HCT116 (cell line): Measurements from ENCODE around the gene MAML2.

Source experiments
- EZH2 ChIP-seq: fragments of 200-600 bp; sonication (generic); IDR thresholded peaks from 2 replicates; pipeline ENCODE4 v1.6.1; 2017; ENCODE audit warnings: antibody characterized with exemption, mixed run types
- EZH2phosphoT487 ChIP-seq: fragments of 200-600 bp; IDR thresholded peaks from 2 replicates; pipeline ENCODE4 v1.6.1; 2018; ENCODE audit warnings: antibody characterized with exemption, borderline replicate concordance
- FOSL1 ChIP-seq: IDR thresholded peaks from 2 replicates; pipeline ENCODE4 v1.6.1; 2012; ENCODE audit warnings: low read depth
- POLR2A ChIP-seq: IDR thresholded peaks from 2 replicates; pipeline ENCODE4 v1.7.0; 2011; ENCODE audit warnings: borderline replicate concordance; ENCODE audit not compliant: insufficient read depth, insufficient read length; ENCODE audit errors: extremely low read depth
- POLR2AphosphoS5 ChIP-seq: IDR thresholded peaks from 2 replicates; pipeline ENCODE4 v1.6.1; 2011; ENCODE audit warnings: mild to moderate bottlenecking, low read depth, low read length, moderate library complexity
- RAD21 ChIP-seq: IDR thresholded peaks from 2 replicates; pipeline ENCODE4 v1.6.1; 2012; ENCODE audit warnings: low read depth, mild to moderate bottlenecking
- SIN3A ChIP-seq: IDR thresholded peaks from 2 replicates; pipeline ENCODE4 v1.6.1; 2012; ENCODE audit warnings: low read depth
- ZNF274 ChIP-seq: fragments of 200-500 bp; sonication (Bioruptor generic); IDR thresholded peaks from 2 replicates; pipeline ENCODE4 v1.6.1; 2014; ENCODE audit warnings: mild to moderate bottlenecking, low read depth, low read length, inconsistent platforms
- TF ChIP-seq, protein P1 (sequence below), 3 experiments: fragments of 200-600 bp in 1 of 3; sonication (generic) in 1 of 3; IDR thresholded peaks in 2 of 3; conservative IDR thresholded peaks in 1 of 3; 2 replicates each; pipeline ENCODE4 v1.5.1; 2012 to 2017; ENCODE audit warnings: low read depth in 2 of 3, low read length in 2 of 3, antibody characterized with exemption in 1 of 3, borderline replicate concordance in 1 of 3, control low read depth in 1 of 3, mild to moderate bottlenecking in 1 of 3, mixed read lengths in 1 of 3, mixed run types in 1 of 3, moderate library complexity in 1 of 3; ENCODE audit not compliant: insufficient read depth in 1 of 3
- TF ChIP-seq, protein P2 (sequence below): IDR thresholded peaks from 2 replicates; pipeline ENCODE4 v1.6.1; 2012
- TF ChIP-seq, protein P3 (sequence below): IDR thresholded peaks from 2 replicates; pipeline ENCODE4 v1.6.1; 2012; ENCODE audit warnings: low read depth

GRCh38 chr11:96049426-96049825 lies 293.6 kb downstream of the MAML2 start:
- TF ChIP-seq, protein P1, sequence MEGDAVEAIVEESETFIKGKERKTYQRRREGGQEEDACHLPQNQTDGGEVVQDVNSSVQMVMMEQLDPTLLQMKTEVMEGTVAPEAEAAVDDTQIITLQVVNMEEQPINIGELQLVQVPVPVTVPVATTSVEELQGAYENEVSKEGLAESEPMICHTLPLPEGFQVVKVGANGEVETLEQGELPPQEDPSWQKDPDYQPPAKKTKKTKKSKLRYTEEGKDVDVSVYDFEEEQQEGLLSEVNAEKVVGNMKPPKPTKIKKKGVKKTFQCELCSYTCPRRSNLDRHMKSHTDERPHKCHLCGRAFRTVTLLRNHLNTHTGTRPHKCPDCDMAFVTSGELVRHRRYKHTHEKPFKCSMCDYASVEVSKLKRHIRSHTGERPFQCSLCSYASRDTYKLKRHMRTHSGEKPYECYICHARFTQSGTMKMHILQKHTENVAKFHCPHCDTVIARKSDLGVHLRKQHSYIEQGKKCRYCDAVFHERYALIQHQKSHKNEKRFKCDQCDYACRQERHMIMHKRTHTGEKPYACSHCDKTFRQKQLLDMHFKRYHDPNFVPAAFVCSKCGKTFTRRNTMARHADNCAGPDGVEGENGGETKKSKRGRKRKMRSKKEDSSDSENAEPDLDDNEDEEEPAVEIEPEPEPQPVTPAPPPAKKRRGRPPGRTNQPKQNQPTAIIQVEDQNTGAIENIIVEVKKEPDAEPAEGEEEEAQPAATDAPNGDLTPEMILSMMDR (IDR thresholded peaks at IDR 0.05 in 2 of 3, conservative IDR thresholded peaks at IDR 0.05 in 1 of 3; ENCODE audit: borderline replicate concordance in 1 of 3, insufficient read depth in 1 of 3, low read depth in 2 of 3, low read length in 2 of 3) = no peak
- TF ChIP-seq EZH2phosphoT487 = no peak
- TF ChIP-seq EZH2 = no peak
- TF ChIP-seq, protein P2, sequence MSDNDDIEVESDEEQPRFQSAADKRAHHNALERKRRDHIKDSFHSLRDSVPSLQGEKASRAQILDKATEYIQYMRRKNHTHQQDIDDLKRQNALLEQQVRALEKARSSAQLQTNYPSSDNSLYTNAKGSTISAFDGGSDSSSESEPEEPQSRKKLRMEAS = no peak
- no peak for TF ChIP-seq SIN3A
- no peak for TF ChIP-seq ZNF274
- TF ChIP-seq, protein P3, sequence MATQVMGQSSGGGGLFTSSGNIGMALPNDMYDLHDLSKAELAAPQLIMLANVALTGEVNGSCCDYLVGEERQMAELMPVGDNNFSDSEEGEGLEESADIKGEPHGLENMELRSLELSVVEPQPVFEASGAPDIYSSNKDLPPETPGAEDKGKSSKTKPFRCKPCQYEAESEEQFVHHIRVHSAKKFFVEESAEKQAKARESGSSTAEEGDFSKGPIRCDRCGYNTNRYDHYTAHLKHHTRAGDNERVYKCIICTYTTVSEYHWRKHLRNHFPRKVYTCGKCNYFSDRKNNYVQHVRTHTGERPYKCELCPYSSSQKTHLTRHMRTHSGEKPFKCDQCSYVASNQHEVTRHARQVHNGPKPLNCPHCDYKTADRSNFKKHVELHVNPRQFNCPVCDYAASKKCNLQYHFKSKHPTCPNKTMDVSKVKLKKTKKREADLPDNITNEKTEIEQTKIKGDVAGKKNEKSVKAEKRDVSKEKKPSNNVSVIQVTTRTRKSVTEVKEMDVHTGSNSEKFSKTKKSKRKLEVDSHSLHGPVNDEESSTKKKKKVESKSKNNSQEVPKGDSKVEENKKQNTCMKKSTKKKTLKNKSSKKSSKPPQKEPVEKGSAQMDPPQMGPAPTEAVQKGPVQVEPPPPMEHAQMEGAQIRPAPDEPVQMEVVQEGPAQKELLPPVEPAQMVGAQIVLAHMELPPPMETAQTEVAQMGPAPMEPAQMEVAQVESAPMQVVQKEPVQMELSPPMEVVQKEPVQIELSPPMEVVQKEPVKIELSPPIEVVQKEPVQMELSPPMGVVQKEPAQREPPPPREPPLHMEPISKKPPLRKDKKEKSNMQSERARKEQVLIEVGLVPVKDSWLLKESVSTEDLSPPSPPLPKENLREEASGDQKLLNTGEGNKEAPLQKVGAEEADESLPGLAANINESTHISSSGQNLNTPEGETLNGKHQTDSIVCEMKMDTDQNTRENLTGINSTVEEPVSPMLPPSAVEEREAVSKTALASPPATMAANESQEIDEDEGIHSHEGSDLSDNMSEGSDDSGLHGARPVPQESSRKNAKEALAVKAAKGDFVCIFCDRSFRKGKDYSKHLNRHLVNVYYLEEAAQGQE = no peak
- no peak for TF ChIP-seq POLR2A
- TF ChIP-seq POLR2AphosphoS5 = no peak
- no peak for TF ChIP-seq FOSL1
- no peak for TF ChIP-seq RAD21
